ENCODE data around the gene SLC4A1.

- TF ChIP-seq POLR2A (IDR thresholded peaks at IDR 0.05): no peak
- no peak for TF ChIP-seq CTCF (IDR thresholded peaks at IDR 0.05)
These were observed 58.1 kb downstream of the SLC4A1 start for GRCh38 chr17:44209786-44210341.

All from upper lobe of left lung (tissue), 4 donors.